Activated CD4-positive, alpha-beta T cell treated with anti-CD3 and anti-CD28 coated beads, Interleukin-2, amount 10 ng/mL, durations not matched to agents 7 days and 5 days (primary cell): ENCODE data around the gene CATSPERE. TPM values are rescaled to one million over a fixed set of nuclear protein-coding genes. Genes with fewer than 3 reads are reported as not detected.

Experiments
- CTCF ChIA-PET: fragments of 350-600 bp; sonication (Branson Sonifier 250); formaldehyde crosslinking; loops from one replicate; lab custom pipeline; 2021; ENCODE audit warnings: antibody characterized with exemption; lab: Charles Lee
- POLR2A ChIA-PET: fragments of 350-600 bp; sonication (Branson Sonifier 250); formaldehyde crosslinking; loops from one replicate; lab custom pipeline; 2021; ENCODE audit warnings: antibody characterized with exemption; lab: Charles Lee
- DNase-seq: peaks from one replicate; pipeline ENCODE4 v3.0.0-alpha.2; 2020
- H3K27ac Mint-ChIP-seq: one replicate; pipeline ENCODE4 v1.8.0; 2021; ENCODE audit warnings: mild to moderate bottlenecking, moderate library complexity, mixed read lengths
- H3K27me3 Mint-ChIP-seq: one replicate; pipeline ENCODE4 v1.8.0; 2021; ENCODE audit warnings: mixed read lengths
- H3K36me3 Mint-ChIP-seq: one replicate; pipeline ENCODE4 v1.8.0; 2021; ENCODE audit warnings: low read depth, mixed read lengths
- H3K4me1 Mint-ChIP-seq: one replicate; pipeline ENCODE4 v1.8.0; 2021; ENCODE audit warnings: mixed read lengths
- H3K4me3 Mint-ChIP-seq: one replicate; pipeline ENCODE4 v1.8.0; 2021; ENCODE audit warnings: mild to moderate bottlenecking, moderate library complexity, mixed read lengths
- H3K9me3 Mint-ChIP-seq: one replicate; pipeline ENCODE4 v1.8.0; 2021; ENCODE audit warnings: mixed read lengths
- total RNA-seq, 2 experiments: library from RNA; stranded (reverse); gene quantifications; one replicate each; pipeline ENCODE4 v1.2.3, GENCODE V29; 2021

CATSPERE gene
- total RNA-seq, 2 experiments from 2014 or later: 0.58 to 0.69 TPM

DNA sequence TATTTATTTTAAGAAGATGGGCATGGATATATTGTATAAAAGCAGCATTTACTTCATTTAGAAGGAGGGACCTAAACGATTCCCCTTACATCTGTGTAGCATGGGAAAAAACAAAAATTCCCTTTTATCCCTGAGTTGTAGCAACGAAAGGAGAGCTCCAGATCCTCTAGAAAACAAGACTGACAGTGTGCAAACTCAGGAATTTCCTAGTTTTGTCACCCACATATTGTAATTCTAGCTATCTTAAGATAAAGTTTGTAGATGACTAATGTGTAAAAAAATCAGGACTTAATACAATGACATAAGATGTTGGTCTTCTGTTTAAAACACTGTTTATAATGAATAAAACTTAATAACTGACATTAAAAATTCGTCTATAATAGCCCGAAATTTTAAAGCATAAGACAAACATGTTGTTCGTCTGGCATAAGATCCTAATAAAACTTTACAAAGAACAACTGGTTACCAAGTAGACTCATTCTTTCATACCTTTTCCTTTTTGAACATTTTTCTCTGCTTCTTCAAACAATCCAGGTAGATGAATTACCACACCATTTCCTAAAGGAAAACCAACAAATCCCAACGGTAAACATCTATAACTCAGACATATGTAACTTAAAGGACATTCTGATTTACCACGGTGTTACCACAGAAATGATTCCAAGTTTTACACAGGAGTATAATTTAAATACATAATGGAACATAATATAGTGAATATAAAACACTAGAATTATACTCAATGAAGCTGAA, 24.6 kb upstream of the CATSPERE start:
- ChIA-PET POLR2A (no interaction called here), CTCF (interaction anchor here (1.2 to 1.4 kb wide), 2 partner anchors 14 to 23 kb away, joined by 3 to 4 read pairs; no protein-coding TSS in a partner anchor)
- Mint-ChIP-seq H3K4me1 (peaks cover 25% of the 10 kb centered on the region), H3K36me3 (peaks cover 30% of the 10 kb centered on the region), H3K27me3 (no peaks in the 10 kb centered on the region), H3K4me3 (no peak overlapping the region), H3K27ac (no peak overlapping the region), H3K9me3 (no peaks in the 10 kb centered on the region)
- DNase-seq: no peak

DNA sequence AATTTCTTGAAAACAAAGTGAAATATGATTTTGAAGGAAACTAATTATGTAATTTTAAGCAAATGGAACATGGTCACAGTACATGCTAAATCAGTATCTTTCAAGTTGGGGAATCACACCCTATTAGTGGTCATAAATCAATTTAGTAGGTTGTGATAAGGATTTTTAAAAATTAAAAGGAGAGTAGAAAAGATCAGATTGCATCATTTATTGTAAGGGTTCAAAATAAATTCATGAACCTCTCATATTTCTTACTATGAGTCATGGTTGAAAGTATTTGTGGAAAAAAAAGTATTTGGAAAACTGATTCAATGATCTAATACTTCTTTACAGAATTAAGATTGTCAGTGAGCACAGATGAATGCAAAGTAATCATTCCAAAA, 24.0 kb upstream of the CATSPERE start:
- POLR2A ChIA-PET: no interaction called here
- Mint-ChIP-seq H3K27ac (no peak overlapping the region), H3K36me3 (peaks cover 27% of the 10 kb centered on the region), H3K4me3 (no peak overlapping the region), H3K9me3 (no peaks in the 10 kb centered on the region), H3K4me1 (peaks cover 25% of the 10 kb centered on the region), H3K27me3 (no peaks in the 10 kb centered on the region)
- CTCF ChIA-PET: no interaction called here
- DNase-seq: no peak

DNA sequence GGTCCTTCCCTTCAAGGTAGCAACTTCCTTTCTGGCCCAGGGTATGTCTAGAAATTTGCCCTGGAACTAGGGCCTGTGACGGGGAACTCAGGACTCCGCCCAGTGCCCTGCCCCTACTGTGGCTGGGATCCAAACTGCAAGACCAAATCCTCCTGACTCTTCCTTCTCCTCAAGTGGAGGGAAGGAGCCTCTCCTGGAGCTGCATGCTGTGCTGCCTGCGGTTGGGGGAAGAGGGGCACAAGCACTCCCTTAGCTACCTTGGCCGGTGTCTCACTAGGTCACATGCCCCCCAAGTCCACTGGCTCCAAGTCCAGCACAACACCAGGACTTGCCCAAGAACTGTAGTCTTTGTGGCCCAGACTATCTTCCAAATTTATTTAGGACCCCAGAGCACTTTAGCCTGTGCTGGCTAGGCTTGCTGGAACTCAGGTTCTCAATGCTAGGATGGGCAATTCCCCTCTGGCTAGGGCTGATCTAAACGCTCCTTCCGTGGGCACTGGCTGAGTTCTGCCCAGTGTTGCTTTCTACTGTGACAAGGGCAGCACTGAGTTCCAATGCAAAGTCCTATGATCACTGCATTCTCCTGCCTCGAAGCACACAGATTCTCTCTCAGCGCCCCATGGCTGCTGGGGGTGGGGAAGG, 21.6 kb upstream of the CATSPERE start:
- Mint-ChIP-seq H3K4me3 (no peak overlapping the region), H3K27ac (no peak overlapping the region), H3K9me3 (no peaks in the 10 kb centered on the region), H3K4me1 (peaks cover 25% of the 10 kb centered on the region), H3K36me3 (peaks cover 28% of the 10 kb centered on the region), H3K27me3 (no peaks in the 10 kb centered on the region)
- POLR2A ChIA-PET: no interaction called here
- CTCF ChIA-PET: no interaction called here
- DNase-seq: no peak

DNA sequence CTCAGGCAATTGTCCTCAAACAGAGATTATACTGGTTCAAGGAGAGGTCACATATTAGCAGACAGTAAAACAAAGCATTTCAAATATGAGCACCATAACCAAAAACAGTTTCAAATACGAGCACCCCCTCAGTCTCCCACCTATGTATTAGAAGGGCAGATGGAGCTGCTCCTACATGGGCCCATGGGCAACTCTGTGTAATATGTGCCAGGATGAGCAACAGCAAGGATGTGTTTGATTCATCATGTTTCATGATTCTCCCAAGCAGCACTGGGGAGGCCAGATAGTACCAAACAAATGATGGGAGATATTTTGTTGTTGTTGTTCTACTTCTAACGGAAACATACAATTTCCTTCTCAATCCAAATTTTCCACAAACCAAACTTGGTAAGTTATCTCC, 18.2 kb upstream of the CATSPERE start:
- Mint-ChIP-seq H3K4me3 (no peak overlapping the region), H3K4me1 (peaks cover 40% of the 10 kb centered on the region), H3K27me3 (no peaks in the 10 kb centered on the region), H3K27ac (no peak overlapping the region), H3K36me3 (peaks cover 24% of the 10 kb centered on the region), H3K9me3 (no peaks in the 10 kb centered on the region)
- DNase-seq: no peak
- ChIA-PET POLR2A (no interaction called here), CTCF (no interaction called here)

DNA sequence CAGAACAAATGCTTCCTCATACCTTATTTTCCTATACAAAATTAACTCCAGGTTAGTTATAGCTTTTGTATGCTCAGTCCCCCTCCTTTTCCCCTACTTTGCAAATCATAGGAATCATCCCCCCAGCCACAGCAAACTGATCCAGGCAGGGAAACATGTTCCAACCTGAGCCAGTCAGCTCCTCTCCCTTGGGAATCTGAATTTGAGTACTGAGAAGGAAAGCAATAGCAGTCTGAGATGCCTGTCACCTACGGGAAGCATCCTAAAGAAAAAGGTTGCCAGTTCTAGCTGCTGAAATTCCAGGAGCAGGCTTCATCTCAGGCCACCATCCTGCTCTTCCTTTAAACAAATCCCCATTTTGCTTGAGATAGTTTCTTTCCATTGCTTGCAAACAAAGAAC, 16.2 kb upstream of the CATSPERE start:
- CTCF ChIA-PET: no interaction called here
- Mint-ChIP-seq H3K36me3 (peaks cover 37% of the 10 kb centered on the region), H3K4me1 (peaks cover 49% of the 10 kb centered on the region), H3K27me3 (no peaks in the 10 kb centered on the region), H3K4me3 (no peak overlapping the region), H3K9me3 (no peaks in the 10 kb centered on the region), H3K27ac (peak overlapping the region; percentile 42)
- POLR2A ChIA-PET: no interaction called here
- no peak for DNase-seq

DNA sequence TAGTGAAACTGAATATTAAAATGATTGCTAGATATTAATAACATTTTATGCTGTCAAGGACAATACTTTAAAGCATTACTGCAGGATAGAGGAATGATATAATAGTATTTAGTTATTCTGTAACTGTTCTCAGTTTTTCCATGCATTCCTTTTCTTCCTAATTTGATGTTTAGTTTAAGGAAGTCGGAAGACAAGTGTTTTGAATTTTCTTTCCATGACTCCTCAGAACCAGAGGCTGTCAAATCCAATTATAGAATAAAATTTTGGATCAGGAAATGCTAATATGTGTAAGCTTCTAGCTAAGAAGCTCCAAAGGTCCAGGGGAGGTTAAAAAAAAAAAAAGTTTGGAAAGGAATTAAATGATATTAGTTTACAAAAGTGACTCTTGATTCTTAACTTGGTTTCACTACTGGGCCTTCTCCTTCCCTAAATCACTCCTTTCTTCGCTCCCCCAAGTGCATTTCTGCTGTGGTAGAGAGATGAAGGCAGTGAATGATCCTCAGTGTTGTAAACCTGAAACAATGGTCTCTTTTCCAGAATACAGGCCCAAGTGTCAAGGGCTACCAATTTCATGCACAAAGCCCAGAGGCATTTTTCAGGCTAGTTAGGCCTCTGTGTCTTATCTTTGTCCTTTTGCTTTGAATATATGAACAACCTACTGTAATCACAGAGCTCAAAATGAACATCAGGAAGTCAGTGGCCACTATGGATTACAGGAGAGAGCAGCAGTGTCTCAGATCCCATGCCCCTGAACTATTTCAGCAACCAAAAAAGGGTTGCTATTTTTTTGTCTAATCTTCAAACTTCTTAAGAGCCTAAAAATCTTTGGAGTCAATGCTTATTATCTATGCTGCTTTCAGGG, 15.5 kb upstream of the CATSPERE start:
- no peaks in the 10 kb centered on the region for H3K9me3 Mint-ChIP-seq
- H3K27ac Mint-ChIP-seq: peak overlapping the region; percentile 42
- H3K4me1 Mint-ChIP-seq: peaks cover 51% of the 10 kb centered on the region
- no peaks in the 10 kb centered on the region for H3K27me3 Mint-ChIP-seq
- ChIA-PET POLR2A (no interaction called here), CTCF (interaction anchor here (0.9 kb wide), 1 partner anchor 27 kb away, joined by 3 read pairs; no protein-coding TSS in a partner anchor)
- DNase-seq: no peak
- H3K36me3 Mint-ChIP-seq: peaks cover 44% of the 10 kb centered on the region
- no peak overlapping the region for H3K4me3 Mint-ChIP-seq

DNA sequence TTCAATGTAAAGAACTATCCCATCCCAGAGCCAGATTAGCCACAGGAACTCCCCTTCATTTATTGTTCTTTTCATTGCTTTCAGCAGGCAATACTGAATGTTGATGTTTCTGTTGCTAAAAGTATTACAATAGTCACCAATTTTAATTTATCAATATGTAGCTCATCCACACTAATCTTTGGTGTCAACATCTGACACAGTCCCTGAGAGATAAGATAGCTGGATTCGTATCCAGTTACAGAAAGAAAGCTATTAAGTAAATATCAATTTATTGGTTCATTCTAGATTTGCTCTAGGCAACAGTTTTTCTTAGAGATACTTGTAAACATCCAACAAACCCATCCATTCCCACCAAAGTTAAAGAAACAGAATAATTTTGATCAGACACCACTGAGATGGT, 14.0 kb upstream of the CATSPERE start:
- CTCF ChIA-PET: no interaction called here

DNA sequence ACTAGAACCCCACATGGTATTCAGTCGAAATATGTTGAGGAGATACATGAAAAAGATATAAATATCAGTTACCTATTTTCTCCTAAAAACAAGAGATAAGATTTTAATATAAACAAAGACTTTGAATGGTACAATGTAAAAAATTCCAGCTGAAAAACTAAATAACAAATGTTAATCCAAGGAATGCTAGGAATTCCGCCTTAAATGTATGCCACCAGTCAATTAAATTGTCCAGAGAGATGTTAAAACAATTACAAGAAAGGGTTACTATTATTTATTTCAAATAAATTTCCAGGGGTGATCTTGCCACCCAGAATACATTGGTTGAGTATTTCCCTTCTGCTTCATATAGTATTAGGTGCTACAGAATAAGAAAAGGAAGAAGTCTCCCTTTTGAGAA, 13.5 kb upstream of the CATSPERE start:
- DNase-seq: no peak
- ChIA-PET POLR2A (no interaction called here), CTCF (no interaction called here)
- H3K9me3 Mint-ChIP-seq: peaks cover 2% of the 10 kb centered on the region
- H3K4me1 Mint-ChIP-seq: peaks cover 56% of the 10 kb centered on the region
- H3K27ac Mint-ChIP-seq: no peak overlapping the region
- peaks cover 49% of the 10 kb centered on the region for H3K36me3 Mint-ChIP-seq
- H3K4me3 Mint-ChIP-seq: no peak overlapping the region
- H3K27me3 Mint-ChIP-seq: no peaks in the 10 kb centered on the region

More for the DNA sequence above, 14.0 kb upstream of the CATSPERE start:
- no peak for DNase-seq
- POLR2A ChIA-PET: no interaction called here
- peaks cover 47% of the 10 kb centered on the region for H3K36me3 Mint-ChIP-seq
- no peaks in the 10 kb centered on the region for H3K9me3 Mint-ChIP-seq
- H3K4me1 Mint-ChIP-seq: peaks cover 52% of the 10 kb centered on the region
- no peak overlapping the region for H3K27ac Mint-ChIP-seq
- H3K4me3 Mint-ChIP-seq: no peak overlapping the region
- no peaks in the 10 kb centered on the region for H3K27me3 Mint-ChIP-seq

DNA sequence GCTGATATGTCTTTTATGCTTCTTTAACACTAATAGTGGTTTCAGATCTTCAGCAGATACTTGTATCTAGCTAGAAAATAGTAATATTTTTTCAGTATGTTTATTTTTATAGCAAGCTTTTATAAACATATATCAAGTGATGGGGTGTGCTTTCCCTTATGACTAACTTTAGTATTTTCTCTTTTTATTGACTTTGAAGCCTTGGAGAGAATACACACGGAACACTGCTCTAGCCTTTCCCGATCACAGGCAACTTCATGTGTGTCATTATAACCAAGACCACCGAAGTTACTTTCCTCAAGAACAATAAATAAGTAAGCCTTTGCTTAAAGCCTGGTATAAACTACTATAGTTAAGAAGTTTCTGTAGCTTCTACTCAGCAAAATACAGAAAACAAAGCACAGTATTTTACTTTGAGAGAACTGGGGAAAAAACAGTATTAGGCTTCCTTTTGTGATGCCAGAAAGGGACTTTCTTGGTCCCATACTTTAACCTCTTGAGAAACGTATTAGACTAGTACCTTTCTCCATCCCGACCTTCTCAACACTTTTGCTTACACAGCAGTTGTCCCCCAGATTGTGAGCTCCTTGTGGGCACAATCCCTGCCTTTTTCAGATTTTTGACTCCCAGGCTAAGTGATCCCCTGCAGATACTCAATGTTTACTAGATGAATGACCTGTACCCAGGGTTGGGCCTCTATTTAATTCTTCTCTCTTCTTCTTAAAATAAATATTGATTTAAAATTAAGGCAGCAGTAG, 12.6 kb upstream of the CATSPERE start:
- CTCF ChIA-PET: interaction anchor here (1.2 to 1.6 kb wide), 3 partner anchors 11 to 123 kb away, joined by 3 to 4 read pairs (median 3); partner anchors contain the start of gene CATSPERE

DNA sequence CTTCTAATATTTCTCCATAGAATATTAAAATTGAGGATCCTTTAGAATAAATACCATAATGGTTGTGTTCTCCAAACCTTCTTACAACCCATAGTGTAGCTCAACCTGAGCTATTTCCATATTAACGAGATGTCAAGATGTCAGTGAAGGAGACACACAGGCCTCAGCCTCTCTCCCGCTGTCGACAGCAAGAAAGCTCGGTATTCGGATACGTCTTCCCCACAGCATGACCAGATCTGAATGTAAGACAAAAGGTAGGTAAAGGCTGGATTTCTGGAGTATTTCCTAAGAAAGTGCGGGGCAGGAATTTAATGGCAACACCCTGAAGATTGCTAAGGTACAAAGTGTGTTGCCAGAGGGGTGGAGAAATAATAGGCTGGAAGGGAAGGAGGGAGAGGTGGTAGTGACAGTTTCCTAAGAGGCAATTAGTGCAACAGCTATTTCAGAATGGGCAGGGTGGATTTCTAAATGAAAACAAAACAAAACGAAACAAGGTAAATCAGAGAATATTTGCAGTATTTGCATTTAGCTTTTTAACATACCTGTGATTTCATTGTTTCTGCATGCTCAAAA, 11.1 kb upstream of the CATSPERE start:
- H3K9me3 Mint-ChIP-seq: peaks cover 6% of the 10 kb centered on the region
- POLR2A ChIA-PET: interaction anchor here (0.7 kb wide), 1 partner anchor 162 kb away, joined by 3 read pairs; no protein-coding TSS in a partner anchor
- CTCF ChIA-PET: interaction anchor here (0.9 to 1.6 kb wide), 5 partner anchors 10 to 125 kb away, joined by 3 to 4 read pairs (median 3); partner anchors contain the start of gene CATSPERE
- H3K27me3 Mint-ChIP-seq: no peaks in the 10 kb centered on the region
- peak overlapping the region; percentile 97 for H3K4me3 Mint-ChIP-seq
- no peak for DNase-seq
- peak overlapping the region; percentile 99 for H3K27ac Mint-ChIP-seq
- peaks cover 60% of the 10 kb centered on the region for H3K4me1 Mint-ChIP-seq
- peaks cover 43% of the 10 kb centered on the region for H3K36me3 Mint-ChIP-seq

More for the DNA sequence above, 12.6 kb upstream of the CATSPERE start:
- peaks cover 2% of the 10 kb centered on the region for H3K9me3 Mint-ChIP-seq
- POLR2A ChIA-PET: no interaction called here
- no peak overlapping the region for H3K4me3 Mint-ChIP-seq
- H3K36me3 Mint-ChIP-seq: peaks cover 44% of the 10 kb centered on the region
- no peaks in the 10 kb centered on the region for H3K27me3 Mint-ChIP-seq
- peaks cover 63% of the 10 kb centered on the region for H3K4me1 Mint-ChIP-seq
- no peak overlapping the region for H3K27ac Mint-ChIP-seq
- DNase-seq: no peak

DNA sequence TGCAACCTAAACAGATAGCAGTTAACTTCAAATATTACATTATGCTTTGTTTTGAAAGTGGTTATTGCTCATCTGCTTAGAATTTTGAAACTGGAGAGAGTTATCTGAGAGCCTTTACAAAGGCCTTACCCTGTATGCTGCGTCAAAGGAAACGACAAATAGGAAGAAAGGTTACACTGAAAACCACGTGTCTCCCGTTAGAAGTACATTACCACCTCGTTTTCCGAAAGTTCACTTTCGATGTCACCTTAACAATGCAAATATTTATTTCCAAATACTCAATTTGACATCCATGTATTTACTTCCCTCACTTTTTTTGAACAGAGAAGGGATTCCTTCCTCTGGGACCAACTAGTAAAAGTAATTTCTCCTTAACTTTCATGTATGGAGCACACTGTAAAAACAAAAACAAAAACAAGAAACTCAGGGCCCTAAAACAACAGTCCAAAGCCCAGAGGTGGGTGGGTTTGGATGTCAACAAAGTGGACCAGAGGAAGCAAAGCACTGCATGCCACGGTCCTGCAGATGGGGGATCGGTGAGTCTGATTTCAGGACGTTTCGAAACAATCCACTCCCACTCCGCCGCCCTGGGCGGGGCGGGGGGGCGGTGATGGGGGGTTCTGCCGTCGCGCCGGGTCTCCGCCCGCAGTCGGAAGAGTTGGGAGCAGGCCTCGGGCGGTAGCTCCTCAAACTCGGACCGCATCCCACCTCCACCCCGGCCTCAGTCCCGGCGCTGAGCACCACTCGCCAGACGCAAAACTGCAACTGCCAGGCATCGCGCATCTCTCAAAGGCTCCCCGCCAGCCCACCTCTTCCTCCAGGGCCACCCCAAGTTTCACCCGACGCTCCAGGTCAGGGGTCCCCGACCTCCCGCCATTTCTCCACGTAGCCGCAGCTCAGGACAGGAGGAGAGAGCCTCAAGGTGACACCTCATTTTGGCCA, 10.2 kb upstream of the CATSPERE start:
- Mint-ChIP-seq H3K4me3 (peak overlapping the region; percentile 97), H3K27ac (peak overlapping the region; percentile 99), H3K4me1 (peaks cover 53% of the 10 kb centered on the region), H3K27me3 (no peaks in the 10 kb centered on the region), H3K36me3 (peaks cover 36% of the 10 kb centered on the region), H3K9me3 (peaks cover 6% of the 10 kb centered on the region)
- peak; percentile 65 for DNase-seq
- ChIA-PET POLR2A (interaction anchor here (0.8 kb wide), 1 partner anchor 149 kb away, joined by 3 read pairs; no protein-coding TSS in a partner anchor), CTCF (interaction anchor here (1.1 kb wide), 1 partner anchor 23 kb away, joined by 3 read pairs; no protein-coding TSS in a partner anchor)
